ENCODE results near the gene GOLM1.

- TF ChIP-seq, protein P1, sequence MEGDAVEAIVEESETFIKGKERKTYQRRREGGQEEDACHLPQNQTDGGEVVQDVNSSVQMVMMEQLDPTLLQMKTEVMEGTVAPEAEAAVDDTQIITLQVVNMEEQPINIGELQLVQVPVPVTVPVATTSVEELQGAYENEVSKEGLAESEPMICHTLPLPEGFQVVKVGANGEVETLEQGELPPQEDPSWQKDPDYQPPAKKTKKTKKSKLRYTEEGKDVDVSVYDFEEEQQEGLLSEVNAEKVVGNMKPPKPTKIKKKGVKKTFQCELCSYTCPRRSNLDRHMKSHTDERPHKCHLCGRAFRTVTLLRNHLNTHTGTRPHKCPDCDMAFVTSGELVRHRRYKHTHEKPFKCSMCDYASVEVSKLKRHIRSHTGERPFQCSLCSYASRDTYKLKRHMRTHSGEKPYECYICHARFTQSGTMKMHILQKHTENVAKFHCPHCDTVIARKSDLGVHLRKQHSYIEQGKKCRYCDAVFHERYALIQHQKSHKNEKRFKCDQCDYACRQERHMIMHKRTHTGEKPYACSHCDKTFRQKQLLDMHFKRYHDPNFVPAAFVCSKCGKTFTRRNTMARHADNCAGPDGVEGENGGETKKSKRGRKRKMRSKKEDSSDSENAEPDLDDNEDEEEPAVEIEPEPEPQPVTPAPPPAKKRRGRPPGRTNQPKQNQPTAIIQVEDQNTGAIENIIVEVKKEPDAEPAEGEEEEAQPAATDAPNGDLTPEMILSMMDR (IDR thresholded peaks at IDR 0.05), result no peak
- no peak for TF ChIP-seq POLR2A (IDR thresholded peaks at IDR 0.05)
Measured at GRCh38 chr9:86096386-86096785, 3.0 kb downstream of the GOLM1 start.
